Gastroesophageal sphincter (tissue), 2 donors: ENCODE measurements around the gene SPR.

ENCODE experiments used
- EP300 ChIP-seq: sonication (generic); formaldehyde crosslinking; IDR thresholded peaks from one replicate; pipeline ENCODE4 v1.6.1; 2017; ENCODE audit warnings: antibody characterized with exemption, mild to moderate bottlenecking
- POLR2AphosphoS5 ChIP-seq: sonication (generic); formaldehyde crosslinking; IDR thresholded peaks from one replicate; pipeline ENCODE4 v1.6.1; 2017; ENCODE audit warnings: antibody characterized with exemption

GRCh38 chr2:72871880-72872279, 15.3 kb upstream of the SPR start:
- TF ChIP-seq POLR2AphosphoS5: no peak
- no peak for TF ChIP-seq EP300
